GM18505 (cell line): Measurements from ENCODE around the gene GABPB2.
A peak's percentile ranks its signal among the peaks of the same experiment; 100 is the strongest.

Source experiments
- ATAC-seq: cut with Tn5 transposase; IDR thresholded peaks from one replicate; pipeline ENCODE4 v1.9.1; 2021; ENCODE audit not compliant: unreplicated experiment
- POLR2A ChIP-seq: IDR thresholded peaks from 4 replicates; pipeline ENCODE4 v1.6.1; 2011; ENCODE audit warnings: borderline replicate concordance; ENCODE audit not compliant: insufficient read depth, insufficient read length; ENCODE audit errors: extremely low read depth

GABPB2 gene

GRCh38 chr1:151050051-151050688 lies 20.4 kb upstream of the GABPB2 start:
- no peak for ATAC-seq
- TF ChIP-seq POLR2A: no peak

- peak; percentile 13 for TF ChIP-seq POLR2A
- no peak for ATAC-seq
These were observed 19.1 kb upstream of the GABPB2 start for GRCh38 chr1:151051356-151052009.

GRCh38 chr1:151054971-151055547 lies 15.5 kb upstream of the GABPB2 start:
- no peak for ATAC-seq
- no peak for TF ChIP-seq POLR2A

- TF ChIP-seq POLR2A: no peak
- ATAC-seq: no peak
These were observed 15.0 kb upstream of the GABPB2 start for GRCh38 chr1:151055581-151055980.

- ATAC-seq: no peak
- TF ChIP-seq POLR2A: no peak
These were observed 14.4 kb upstream of the GABPB2 start for GRCh38 chr1:151056149-151056548.

- TF ChIP-seq POLR2A: no peak
- no peak for ATAC-seq
These were observed 11.9 kb upstream of the GABPB2 start for GRCh38 chr1:151058692-151059091.

GRCh38 chr1:151059109-151060006 lies 11.2 kb upstream of the GABPB2 start, which contains the start of gene CDC42SE1:
CDC42SE1 (minus strand) TSS chr1:151059622; CDS start chr1:151055730, 3,892 bp downstream.
- peak; percentile 91 for TF ChIP-seq POLR2A
- ATAC-seq: peak; percentile 73

GRCh38 chr1:151060007-151060656 lies 10.4 kb upstream of the GABPB2 start, which contains the start of gene MLLT11:
MLLT11 (plus strand) TSS chr1:151060397; CDS start chr1:151067225, 6,828 bp downstream.
- no peak for TF ChIP-seq POLR2A

GRCh38 chr1:151060657-151061421 lies 9.7 kb upstream of the GABPB2 start:
- TF ChIP-seq POLR2A: no peak
- ATAC-seq: no peak

More at GRCh38 chr1:151060007-151060656, 10.4 kb upstream of the GABPB2 start, which contains the start of gene MLLT11:
- no peak for ATAC-seq

GRCh38 chr1:151061704-151062103 lies 8.9 kb upstream of the GABPB2 start:
- no peak for ATAC-seq
- TF ChIP-seq POLR2A: no peak

- no peak for ATAC-seq
- TF ChIP-seq POLR2A: no peak
These were observed 7.7 kb upstream of the GABPB2 start for GRCh38 chr1:151062741-151063371.
